Germinal center (tissue), 1 donor: Measurements from ENCODE around the gene IFIT1B.
"Not testable (repeated sequence)": the region's sequence is repeated elsewhere in the genome, so short reads cannot be mapped to it uniquely, and the experiment has no call there.

Experiments
- DNase-seq: peaks from one replicate; pipeline ENCODE4 v3.0.0; 2012; ENCODE audit warnings: mixed read lengths, low spot score

Gene IFIT1B

DNA sequence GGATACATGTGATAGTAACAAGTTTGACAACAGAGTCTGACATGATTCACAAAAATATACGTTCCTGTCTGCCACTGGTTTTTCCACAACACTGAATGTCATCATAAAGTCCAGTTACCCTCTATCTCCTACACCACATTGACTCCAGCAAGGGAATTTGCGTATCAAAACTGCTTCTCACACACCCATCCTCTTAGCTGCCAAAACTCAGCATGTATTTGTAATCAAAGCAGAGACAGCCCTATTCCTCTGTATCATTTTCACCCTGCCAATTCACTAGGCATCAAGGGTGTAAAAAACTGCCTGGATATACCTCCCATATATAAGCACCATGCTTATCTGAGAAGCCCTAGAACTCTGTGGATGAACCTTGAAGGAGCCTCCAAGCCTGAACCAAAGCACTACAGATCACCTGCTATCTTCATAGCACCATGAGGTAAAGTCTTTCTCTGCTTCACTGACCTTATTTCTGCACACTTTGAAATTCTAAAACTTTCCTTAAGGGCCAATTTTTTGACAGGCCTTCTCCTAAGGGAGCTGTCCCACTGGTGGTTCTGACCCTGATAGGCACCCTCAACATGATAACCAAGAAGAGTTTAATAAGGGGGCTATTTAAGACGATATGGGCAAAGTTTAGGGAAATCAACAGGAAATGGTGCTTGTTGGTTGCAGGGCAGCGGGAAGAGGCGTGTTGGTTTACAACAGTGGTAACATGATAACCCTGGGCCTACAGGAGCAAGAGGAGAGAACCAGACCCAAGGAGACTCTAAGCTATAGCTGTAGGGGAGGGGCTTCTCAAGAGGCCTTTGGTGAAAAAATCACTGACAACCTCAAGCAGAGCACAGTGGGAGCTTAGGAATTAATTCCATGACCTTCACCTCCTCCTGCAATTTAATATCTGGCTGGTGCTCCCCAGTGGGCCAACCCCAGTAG lies at the start of gene IFIT1B:
IFIT1B (plus strand) TSS at position 352 of the 933 bp plus-strand sequence; CDS start at position 432, 80 bp downstream.
- DNase-seq: no peak

- no peak for DNase-seq
Measured at GRCh38 chr10:89329151-89329550, 48.7 kb upstream of the IFIT1B start.

DNA sequence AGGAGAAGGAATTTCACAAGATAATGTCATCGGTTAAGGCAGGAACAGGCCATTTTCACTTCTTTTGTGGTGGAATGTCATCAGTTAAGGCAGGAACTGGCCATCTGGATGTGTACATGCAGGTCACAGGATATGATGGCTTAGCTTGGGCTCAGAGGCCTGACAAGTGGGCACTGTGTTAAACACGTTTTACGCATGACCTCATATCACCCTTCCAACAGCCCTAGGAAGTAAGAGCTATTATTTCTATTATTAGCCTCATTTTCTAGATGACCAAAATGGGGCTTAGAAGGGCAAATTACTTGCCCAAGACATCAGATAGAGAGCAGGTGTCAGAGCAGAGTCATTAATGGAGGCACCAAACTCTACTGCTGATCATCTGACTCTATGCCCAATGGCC lies 47.8 kb upstream of the IFIT1B start:
- not testable (repeated sequence) for DNase-seq

- DNase-seq: no peak
Measured at GRCh38 chr10:89330537-89331212, 47.2 kb upstream of the IFIT1B start.

DNA sequence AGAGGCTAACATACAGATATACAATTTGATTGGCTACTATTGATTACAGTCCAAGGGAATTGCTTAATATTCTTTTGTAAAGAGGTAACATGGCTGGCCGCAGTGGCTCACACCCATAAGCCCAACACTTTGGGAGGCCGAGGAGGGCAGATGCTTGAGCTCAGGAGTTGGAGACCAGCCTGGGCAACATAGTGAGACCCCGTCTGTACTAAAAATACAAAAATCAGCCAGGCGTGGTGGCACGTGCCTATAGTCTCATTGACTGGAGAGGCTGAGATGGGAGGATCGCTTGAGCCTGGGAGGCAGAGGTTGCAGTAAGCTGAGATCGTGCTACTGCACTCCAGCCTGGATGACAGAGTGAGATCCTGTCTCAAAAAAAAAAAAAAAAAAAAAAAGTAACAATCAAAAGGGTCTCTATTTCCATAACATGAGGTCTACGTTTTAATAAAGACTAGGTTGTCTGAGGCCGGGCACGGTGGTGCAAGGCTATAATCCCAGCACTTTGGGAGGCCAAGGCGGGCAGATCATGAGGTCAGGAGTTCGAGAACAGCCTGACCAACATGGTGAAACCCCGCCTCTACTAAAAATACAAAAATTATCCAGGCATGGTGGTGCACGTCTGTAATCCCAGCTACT lies 46.3 kb upstream of the IFIT1B start:
- DNase-seq: not testable (repeated sequence)

- peak; percentile 77 for DNase-seq
Measured at GRCh38 chr10:89332123-89332633, 45.7 kb upstream of the IFIT1B start.

GRCh38 chr10:89335226-89335625 lies 42.6 kb upstream of the IFIT1B start:
- no peak for DNase-seq

- no peak for DNase-seq
Measured at GRCh38 chr10:89336241-89336640, 41.6 kb upstream of the IFIT1B start.

- DNase-seq: no peak
Measured at GRCh38 chr10:89337484-89337883, 40.4 kb upstream of the IFIT1B start.

GRCh38 chr10:89338713-89339112 lies 39.1 kb upstream of the IFIT1B start:
- DNase-seq: no peak

DNA sequence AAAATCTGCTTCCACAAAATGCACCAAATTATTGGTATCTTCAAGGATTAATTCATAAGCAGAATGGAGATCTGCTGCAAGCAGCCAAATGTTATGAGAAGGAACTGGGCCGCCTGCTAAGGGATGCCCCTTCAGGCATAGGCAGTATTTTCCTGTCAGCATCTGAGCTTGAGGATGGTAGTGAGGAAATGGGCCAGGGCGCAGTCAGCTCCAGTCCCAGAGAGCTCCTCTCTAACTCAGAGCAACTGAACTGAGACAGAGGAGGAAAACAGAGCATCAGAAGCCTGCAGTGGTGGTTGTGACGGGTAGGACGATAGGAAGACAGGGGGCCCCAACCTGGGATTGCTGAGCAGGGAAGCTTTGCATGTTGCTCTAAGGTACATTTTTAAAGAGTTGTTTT lies 38.0 kb upstream of the IFIT1B start:
- DNase-seq: no peak

DNA sequence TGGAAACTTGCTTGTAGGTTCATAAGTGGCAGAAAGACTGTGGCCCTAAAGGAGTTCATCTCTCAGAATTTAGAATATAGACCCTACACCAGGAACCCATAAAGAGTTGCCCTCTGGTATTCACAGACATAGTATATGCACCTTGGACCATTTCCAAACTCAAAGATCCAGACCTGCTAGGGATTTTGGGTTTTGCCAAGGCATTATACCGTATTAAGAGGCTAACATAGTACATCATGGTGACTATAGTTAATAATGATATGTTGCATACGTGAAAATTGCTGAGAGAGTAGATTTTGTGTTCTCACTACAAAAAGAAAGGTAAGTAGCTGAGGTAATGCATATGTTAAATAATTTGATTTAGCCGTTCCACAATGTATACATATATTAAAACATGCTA lies 36.2 kb upstream of the IFIT1B start:
- no peak for DNase-seq

GRCh38 chr10:89342206-89342958 lies 35.5 kb upstream of the IFIT1B start:
- DNase-seq: no peak

- no peak for DNase-seq
Measured at GRCh38 chr10:89343089-89343767, 34.6 kb upstream of the IFIT1B start.

- no peak for DNase-seq
Measured at GRCh38 chr10:89344156-89344555, 33.7 kb upstream of the IFIT1B start.

GRCh38 chr10:89345367-89346000 lies 32.4 kb upstream of the IFIT1B start:
- DNase-seq: no peak

GRCh38 chr10:89346405-89347254 lies 31.2 kb upstream of the IFIT1B start:
- DNase-seq: no peak

DNA sequence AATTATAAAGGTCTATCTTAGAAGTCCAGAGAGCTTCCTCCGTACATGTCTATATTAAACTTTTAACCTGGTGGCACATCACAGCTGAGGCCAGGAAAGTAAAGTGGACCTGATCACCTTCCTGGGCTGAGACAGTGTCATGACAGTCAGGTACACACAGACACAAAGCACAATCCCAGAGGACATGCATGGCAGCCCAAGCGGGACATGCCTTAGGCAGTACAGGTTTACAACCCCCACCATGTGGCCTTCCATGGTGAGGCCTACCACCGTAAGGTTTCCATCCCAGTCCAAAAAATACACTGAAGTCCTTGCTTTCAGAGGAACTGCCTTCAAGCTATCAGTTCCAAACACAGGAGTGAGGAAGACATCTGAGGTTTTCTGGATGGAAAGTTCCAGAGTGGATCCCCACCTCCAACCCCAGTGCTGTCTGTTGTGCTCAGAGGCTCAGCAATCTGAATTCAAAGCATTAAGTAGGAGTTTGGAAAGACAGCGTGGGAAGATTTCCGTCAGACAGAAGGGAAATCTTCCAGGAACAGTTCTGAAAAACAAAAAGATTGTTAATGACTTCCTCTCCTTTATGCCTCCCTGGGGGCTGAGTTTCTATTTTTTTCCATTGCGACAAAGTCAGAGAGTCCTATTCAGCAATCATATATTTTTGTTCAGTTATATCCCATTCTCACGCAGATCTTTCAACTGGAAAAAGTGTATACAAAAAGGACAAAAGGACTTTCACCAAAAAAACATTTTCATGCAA lies 30.0 kb upstream of the IFIT1B start:
- no peak for DNase-seq

GRCh38 chr10:89348481-89348880 lies 29.4 kb upstream of the IFIT1B start:
- no peak for DNase-seq
